Right lobe of liver (tissue), 6 donors: ENCODE data around the gene C20orf204. TPM values are rescaled to one million over a fixed set of nuclear protein-coding genes. Genes with fewer than 3 reads are reported as not detected.

Experiments used
- ATAC-seq, 4 donors: fragments of 200-7000 bp; cut with Tn5 transposase; one replicate each; pipeline ENCODE4 v1.9.1; 2020; ENCODE audit warnings: mild to moderate bottlenecking in 4 of 4, moderate library complexity in 4 of 4
- DNase-seq, 3 donors: peaks; one replicate each; pipeline ENCODE4 v3.0.0-alpha.2; 2020
- H3K27ac ChIP-seq, 3 donors: fragments of 200-600 bp; one replicate each; pipeline ENCODE4 v1.8.0; 2022
- H3K27me3 ChIP-seq, 2 donors: fragments of 200-600 bp; one replicate each; pipeline ENCODE4 v1.8.0; 2022
- H3K36me3 ChIP-seq, 4 donors: fragments of 200-600 bp; sonication (generic) in 1 of 4; one replicate each; pipeline versions ENCODE4 v1.5.1 to v1.8.0; 2017 to 2022; ENCODE audit warnings: control low read depth in 1 of 4
- H3K4me1 ChIP-seq, 4 donors: fragments of 200-600 bp; sonication (generic) in 1 of 4; one replicate each; pipeline versions ENCODE4 v1.5.1 to v1.8.0; 2017 to 2022; ENCODE audit warnings: control low read depth in 1 of 4
- H3K4me3 ChIP-seq, 3 donors: fragments of 200-600 bp; one replicate each; pipeline ENCODE4 v1.8.0; 2022
- H3K9me3 ChIP-seq, 4 donors: fragments of 200-600 bp; sonication (generic) in 1 of 4; one replicate each; pipeline versions ENCODE4 v1.5.1 to v1.8.0; 2017 to 2022; ENCODE audit warnings: control low read depth in 1 of 4
- POLR2A ChIP-seq: fragments of 450-650 bp; IDR thresholded peaks from one replicate; pipeline ENCODE4 v1.6.1; 2017; ENCODE audit warnings: antibody characterized with exemption, mild to moderate bottlenecking
- WGBS: methylation state at CpG from one replicate; pipeline ENCODE4 v1.1.6; 2018; ENCODE audit warnings: low coverage, low lambda C conversion rate; ENCODE audit not compliant: insufficient coverage; ENCODE audit errors: missing lambda C conversion rate; 5-methylcytosine and 5-hydroxymethylcytosine counted together
- intact Hi-C, 2 donors: fragments of 100-400 bp; cut with DNase I; formaldehyde crosslinking; loops; one replicate each; pipeline versions ENCODE4 v1.11.2 to v1.14.1; 2022
- total RNA-seq, 6 experiments: library from RNA; depleted of rRNA in 2 of 6; stranded (reverse); fragments of >200 nt in 2 of 6; fragmentation: NEBNext Ultra II Directional in 3 of 6; extraction: Animal tissue kit (Norgen Biotek cat#: 25700) in 3 of 6; gene quantifications; one replicate each; pipeline versions ENCODE4 v1.1.0 to v1.2.4, GENCODE V29; 2016 to 2023
- TF ChIP-seq, protein P1 (sequence below), 4 donors: fragments of 200-600 bp in 3 of 4; fragments of 450-650 bp in 1 of 4; IDR thresholded peaks; one replicate each; pipeline versions ENCODE4 v1.5.1 to v1.8.0; 2016 to 2022; ENCODE audit warnings: antibody characterized with exemption in 4 of 4, mild to moderate bottlenecking in 2 of 4
- donor health status: DM: no; HTN: yes; CAD: no.
- donor health status: DM: no; HTN: no; CAD: no.
- donor health status: DM: no; HTN: no; CAD: no.
- donor health status: DM: no; HTN: yes; CAD: no.
- donor health status: DM: no; HTN: yes; CAD: no.

The C20orf204 gene
- total RNA-seq, 6 experiments from 2014 or later = 0.29 to 1.1 (median 0.44) TPM; not detected in 1

DNA sequence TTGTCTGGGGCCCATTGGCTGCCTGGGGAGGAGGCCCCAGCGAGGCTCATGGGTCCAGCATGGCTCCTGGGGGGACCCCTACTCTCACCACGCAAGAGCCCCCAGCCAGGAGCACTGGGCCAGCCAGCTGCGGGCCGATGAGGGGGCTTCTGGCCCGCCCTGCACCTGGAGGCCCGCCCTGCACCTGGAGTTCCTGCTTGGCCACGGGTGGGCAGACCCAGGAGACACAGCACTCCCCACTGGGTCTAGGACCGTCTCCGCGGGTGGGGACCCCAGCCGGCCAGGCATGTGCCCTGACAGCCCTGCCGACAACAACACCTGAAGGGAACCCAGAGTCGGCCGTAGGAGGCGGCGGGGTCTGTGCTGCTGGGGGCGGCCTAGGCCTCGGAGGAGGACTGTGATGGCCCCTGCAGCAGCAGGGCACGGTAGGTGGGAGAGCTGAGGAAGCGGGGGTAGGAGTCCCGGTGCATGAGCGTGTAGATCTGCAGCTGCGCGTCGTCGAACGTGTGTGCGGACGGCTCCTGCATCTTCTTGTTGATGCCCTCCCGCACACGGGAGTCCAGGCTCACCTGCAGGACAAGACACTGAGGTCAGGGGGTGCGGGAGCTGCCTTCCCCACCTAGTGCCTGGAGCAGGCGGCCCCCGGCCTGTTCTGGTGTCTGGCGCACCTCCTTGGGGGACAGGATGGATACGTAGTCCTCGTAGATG, 37.6 kb downstream of the C20orf204 start:
- intact Hi-C loops = no loop called here
- TF ChIP-seq, protein P1, sequence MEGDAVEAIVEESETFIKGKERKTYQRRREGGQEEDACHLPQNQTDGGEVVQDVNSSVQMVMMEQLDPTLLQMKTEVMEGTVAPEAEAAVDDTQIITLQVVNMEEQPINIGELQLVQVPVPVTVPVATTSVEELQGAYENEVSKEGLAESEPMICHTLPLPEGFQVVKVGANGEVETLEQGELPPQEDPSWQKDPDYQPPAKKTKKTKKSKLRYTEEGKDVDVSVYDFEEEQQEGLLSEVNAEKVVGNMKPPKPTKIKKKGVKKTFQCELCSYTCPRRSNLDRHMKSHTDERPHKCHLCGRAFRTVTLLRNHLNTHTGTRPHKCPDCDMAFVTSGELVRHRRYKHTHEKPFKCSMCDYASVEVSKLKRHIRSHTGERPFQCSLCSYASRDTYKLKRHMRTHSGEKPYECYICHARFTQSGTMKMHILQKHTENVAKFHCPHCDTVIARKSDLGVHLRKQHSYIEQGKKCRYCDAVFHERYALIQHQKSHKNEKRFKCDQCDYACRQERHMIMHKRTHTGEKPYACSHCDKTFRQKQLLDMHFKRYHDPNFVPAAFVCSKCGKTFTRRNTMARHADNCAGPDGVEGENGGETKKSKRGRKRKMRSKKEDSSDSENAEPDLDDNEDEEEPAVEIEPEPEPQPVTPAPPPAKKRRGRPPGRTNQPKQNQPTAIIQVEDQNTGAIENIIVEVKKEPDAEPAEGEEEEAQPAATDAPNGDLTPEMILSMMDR (IDR thresholded peaks at IDR 0.05) = no peak
- TF ChIP-seq POLR2A = no peak
- ATAC-seq (no peak), DNase-seq (no peak)
- H3K27me3 ChIP-seq = no peaks in the 10 kb centered on the region
- H3K4me1 ChIP-seq = no peaks in the 10 kb centered on the region
- H3K4me3 ChIP-seq = no peak overlapping the region
- H3K27ac ChIP-seq = no peak overlapping the region
- H3K9me3 ChIP-seq = no peaks in the 10 kb centered on the region
- H3K36me3 ChIP-seq = peaks cover 0 to 16% (median 0%) of the 10 kb centered on the region in 4 donors
- 100% methylated on average over 1 of the region's 37 CpGs for whole genome bisulfite sequencing

DNA sequence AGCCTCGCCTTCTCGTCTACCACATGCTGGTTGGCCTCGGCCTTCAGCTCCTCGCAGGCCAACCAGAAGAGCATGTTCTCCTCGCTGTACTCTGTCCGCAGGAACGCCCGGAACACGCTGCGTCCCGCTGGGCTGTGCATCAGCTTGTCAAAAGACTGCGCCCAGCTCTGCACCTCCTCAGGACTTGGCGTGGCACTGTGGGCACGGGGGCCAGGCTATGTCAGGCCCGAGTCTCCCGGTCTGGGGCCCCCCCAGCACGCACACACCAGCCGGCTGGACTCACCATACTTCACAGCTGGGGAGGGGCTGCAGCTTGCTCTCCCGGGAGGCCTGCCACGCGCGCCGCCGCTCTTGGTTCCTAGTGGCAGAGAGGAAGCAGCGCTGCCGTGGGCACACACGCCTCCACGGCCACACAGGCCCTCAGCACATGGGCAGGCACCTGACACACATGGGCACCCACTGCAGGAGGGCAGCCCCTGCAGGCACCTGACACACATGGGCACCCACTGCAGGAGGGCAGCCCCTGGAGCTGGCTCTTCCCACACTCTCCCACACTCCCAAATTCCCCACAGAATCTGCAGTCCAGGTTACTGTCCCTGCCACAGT, 38.3 kb downstream of the C20orf204 start:
- WGBS = 97% methylated on average over 6 of the region's 28 CpGs
- H3K4me3 ChIP-seq = no peak overlapping the region
- H3K27ac ChIP-seq = no peak overlapping the region
- peaks cover 0 to 16% (median 0%) of the 10 kb centered on the region in 4 donors for H3K36me3 ChIP-seq
- DNase-seq (no peak), ATAC-seq (no peak)
- no peaks in the 10 kb centered on the region for H3K9me3 ChIP-seq
- no peaks in the 10 kb centered on the region for H3K27me3 ChIP-seq
- intact Hi-C loops = no loop called here
- peaks cover 0 to 4% (median 0%) of the 10 kb centered on the region in 4 donors for H3K4me1 ChIP-seq
- TF ChIP-seq, protein P1 (IDR thresholded peaks at IDR 0.05) = no peak
- no peak for TF ChIP-seq POLR2A

DNA sequence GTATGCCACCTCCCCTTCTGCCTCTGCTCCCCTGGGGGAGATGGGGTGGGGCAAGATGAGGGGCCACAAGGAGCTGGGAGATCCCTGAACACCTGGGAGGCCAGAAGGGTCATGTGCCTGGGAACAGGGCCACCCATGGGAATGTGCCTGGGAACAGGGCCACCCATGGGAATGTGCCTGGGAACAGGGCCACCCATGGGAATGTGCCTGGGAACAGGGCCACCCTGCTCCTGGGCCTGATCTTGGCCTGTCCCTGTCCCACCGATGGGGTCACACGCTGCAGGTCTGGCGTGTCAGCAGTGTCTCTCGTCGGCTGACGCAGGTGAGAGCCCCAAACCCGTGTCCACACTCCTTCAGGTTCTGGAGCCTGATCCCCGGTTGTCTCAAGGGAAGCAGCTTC, 39.0 kb downstream of the C20orf204 start:
- intact Hi-C loops = no loop called here
- no peak overlapping the region for H3K4me3 ChIP-seq
- H3K36me3 ChIP-seq = peaks cover 0 to 16% (median 0%) of the 10 kb centered on the region in 4 donors
- no peaks in the 10 kb centered on the region for H3K9me3 ChIP-seq
- TF ChIP-seq, protein P1 (IDR thresholded peaks at IDR 0.05) = no peak
- no peak for TF ChIP-seq POLR2A
- ATAC-seq (no peak), DNase-seq (no peak)
- peaks cover 0 to 6% (median 0%) of the 10 kb centered on the region in 4 donors for H3K4me1 ChIP-seq
- no peaks in the 10 kb centered on the region for H3K27me3 ChIP-seq
- WGBS = no CpG with 5 or more reads among the region's 8 CpGs
- H3K27ac ChIP-seq = no peak overlapping the region

DNA sequence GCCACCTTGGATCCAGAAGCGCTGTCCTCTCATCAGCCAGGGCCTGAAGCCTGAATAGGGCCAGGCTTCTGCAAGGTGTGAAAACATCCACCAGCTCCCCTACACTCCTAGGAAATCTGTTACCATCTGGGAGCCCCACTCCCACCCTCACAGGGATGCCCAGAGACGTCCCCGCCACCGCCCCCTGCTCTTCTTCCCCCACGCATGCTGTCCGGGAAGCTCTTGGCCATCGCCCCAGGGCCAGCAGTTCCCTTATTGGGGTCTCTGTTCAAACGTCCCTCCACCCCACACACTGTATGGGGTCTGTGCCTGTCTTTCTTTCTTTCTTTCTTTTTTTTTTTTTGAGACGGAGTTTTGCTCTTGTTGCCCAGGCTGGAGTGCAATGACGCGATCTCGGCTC, 39.6 kb downstream of the C20orf204 start:
- TF ChIP-seq POLR2A = no peak
- TF ChIP-seq, protein P1 (IDR thresholded peaks at IDR 0.05) = no peak
- intact Hi-C loops = no loop called here
- no peak overlapping the region for H3K4me3 ChIP-seq
- DNase-seq (no peak), ATAC-seq (no peak)
- peaks cover 0 to 6% (median 0%) of the 10 kb centered on the region in 4 donors for H3K4me1 ChIP-seq
- peaks cover 0 to 13% (median 0%) of the 10 kb centered on the region in 4 donors for H3K36me3 ChIP-seq
- H3K27me3 ChIP-seq = no peaks in the 10 kb centered on the region
- H3K9me3 ChIP-seq = no peaks in the 10 kb centered on the region
- H3K27ac ChIP-seq = no peak overlapping the region
- 96% methylated on average over 7 of the region's 12 CpGs for WGBS
